MM.1S (cell line): ENCODE data around the gene CHAF1A.

Experiments used
- CTCF ChIP-seq: fragments of 300-600 bp; sonication (generic); IDR thresholded peaks from 2 replicates; pipeline ENCODE4 v1.5.1; 2016; ENCODE audit warnings: antibody characterized with exemption, low read length, mixed read lengths
- EZH2 ChIP-seq: fragments of 300-600 bp; sonication (generic); optimal IDR thresholded peaks from 2 replicates; pipeline ENCODE3; 2017; ENCODE audit warnings: low read depth, mild to moderate bottlenecking, antibody characterized with exemption, low read length, mixed read lengths
- EZH2phosphoT487 ChIP-seq: fragments of 300-600 bp; sonication (generic); IDR thresholded peaks from 2 replicates; pipeline ENCODE4 v1.6.1; 2018; ENCODE audit warnings: antibody characterized with exemption, low read length

DNA sequence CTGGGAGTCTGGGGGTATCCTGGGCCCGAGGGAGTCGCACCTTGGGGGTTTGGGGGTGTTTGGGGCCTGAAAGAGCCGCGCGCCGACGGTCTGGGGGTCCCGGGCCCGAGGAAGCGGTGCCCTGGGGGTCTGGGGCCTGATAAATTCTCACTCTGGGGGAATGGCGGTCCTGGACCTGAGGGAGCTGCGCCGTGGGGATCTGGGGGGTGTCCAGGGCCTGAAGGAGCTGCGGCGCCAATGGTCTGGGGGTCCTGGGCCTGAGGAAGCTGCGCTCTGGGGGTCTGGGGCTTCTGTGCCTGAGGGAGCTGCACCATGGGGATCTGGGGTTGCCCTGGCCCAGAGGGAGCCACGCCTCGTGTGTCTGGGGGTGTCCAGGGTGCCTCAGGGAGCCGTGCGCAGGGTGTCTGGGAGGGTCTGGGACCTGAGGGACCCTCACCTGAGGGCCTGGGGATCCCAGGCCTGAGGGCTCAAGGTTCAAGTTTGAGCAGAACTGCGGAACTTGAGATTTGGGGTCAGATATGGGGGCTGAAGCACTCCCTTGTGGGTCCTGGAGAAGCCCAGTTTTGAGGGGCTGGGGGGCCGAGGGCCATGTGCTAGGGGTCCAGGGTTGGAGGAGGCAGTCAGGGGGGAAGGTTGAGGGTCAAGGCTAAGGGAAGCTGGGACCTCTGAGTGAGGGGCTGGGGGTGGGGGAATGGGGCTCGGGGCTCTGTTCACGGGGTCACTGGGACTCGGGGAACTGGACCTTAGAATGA, 70.7 kb downstream of the CHAF1A start:
- TF ChIP-seq CTCF = no peak
- no peak for TF ChIP-seq EZH2
- no peak for TF ChIP-seq EZH2phosphoT487
